HCT116 (cell line): ENCODE data around the gene EMD. TPM values are rescaled to one million over a fixed set of nuclear protein-coding genes. Genes with fewer than 3 reads are reported as not detected.

Source experiments
- ATAC-seq: fragments of 200-7000 bp; cut with Tn5 transposase; 2 replicates; pipeline ENCODE4 v1.9.1; 2020; ENCODE audit warnings: mild to moderate bottlenecking, moderate library complexity
- BruUV-seq: library from RNA; stranded (reverse); fragments of 400-500 nt; replicated peaks from 2 replicates; lab custom pipeline; 2021; lab: Mats Ljungman, UMichigan
- CTCF ChIA-PET: fragments of 300-600 bp; sonication (Branson Sonifier 250); formaldehyde crosslinking; loops from one replicate; lab custom pipeline; 2021; ENCODE audit warnings: antibody characterized with exemption; lab: Charles Lee
- POLR2A ChIA-PET: fragments of 300-600, 350-600 bp; sonication (Branson Sonifier 250); formaldehyde crosslinking; loops from one replicate; lab custom pipeline; 2021; ENCODE audit warnings: antibody characterized with exemption; lab: Charles Lee
- RAD21 ChIA-PET, 2 experiments: fragments of 300-600 bp; sonication (Branson Sonifier 250); formaldehyde crosslinking; loops; one replicate each; lab custom pipeline; 2023; ENCODE audit warnings: low total read pairs in 2 of 2; ENCODE audit not compliant: uncharacterized antibody in 2 of 2, unreplicated experiment in 2 of 2, low non-redundant PET in 1 of 2; lab: Charles Lee
- DNase-seq: peaks from one replicate; pipeline ENCODE4 v3.0.0-alpha.2; 2010; ENCODE audit warnings: low read depth, low spot score
- H2AFZ ChIP-seq: fragments of 200-600 bp; shearing (Covaris generic), sonication (generic); 2 replicates; pipeline ENCODE4 v1.6.1; 2017; ENCODE audit warnings: low read depth, mixed run types, mixed read lengths, antibody characterized with exemption, low read length; ENCODE audit not compliant: poor library complexity, severe bottlenecking
- H3K27ac ChIP-seq: 2 replicates; pipeline ENCODE4 v1.5.1; 2012; ENCODE audit warnings: low read depth, low read length
- H3K27me3 ChIP-seq: fragments of 200-600 bp; sonication (generic); 2 replicates; pipeline ENCODE4 v1.6.1; 2016; ENCODE audit warnings: mixed run types, low read length, mixed read lengths; ENCODE audit not compliant: insufficient read depth
- H3K36me3 ChIP-seq, 2 experiments: fragments of 200-500 bp in 1 of 2; fragments of 200-600 bp in 1 of 2; sonication (Bioruptor generic) in 1 of 2; sonication (generic) in 1 of 2; 2 replicates each; pipeline versions ENCODE4 v1.5.1 to v1.6.1; 2014 to 2016; ENCODE audit warnings: low read length in 2 of 2, inconsistent platforms in 1 of 2, mixed read lengths in 1 of 2, mixed run types in 1 of 2; ENCODE audit not compliant: insufficient read depth in 2 of 2, control insufficient read depth in 1 of 2
- H3K4me1 ChIP-seq, 2 experiments: fragments of 200-600 bp in 1 of 2; sonication (generic) in 1 of 2; 2 replicates each; pipeline versions ENCODE4 v1.5.1 to v1.6.1; 2012 to 2017; ENCODE audit warnings: low read length in 2 of 2, inconsistent platforms in 1 of 2, mild to moderate bottlenecking in 1 of 2, mixed read lengths in 1 of 2, mixed run types in 1 of 2, moderate library complexity in 1 of 2; ENCODE audit not compliant: insufficient read depth in 2 of 2, control insufficient read depth in 1 of 2
- H3K4me2 ChIP-seq: fragments of 200-600 bp; sonication (generic); 2 replicates; pipeline ENCODE4 v1.6.1; 2017; ENCODE audit warnings: mixed run types, low read length, mixed read lengths
- H3K4me3 ChIP-seq, 2 experiments: fragments of 200-600 bp in 1 of 2; sonication (generic) in 1 of 2; replicated peaks in 1 of 2; 2 replicates each; pipeline ENCODE4 v1.5.1; 2011 to 2016; ENCODE audit warnings: low read length in 2 of 2, control low read depth in 1 of 2, low read depth in 1 of 2, mild to moderate bottlenecking in 1 of 2, mixed read lengths in 1 of 2, mixed run types in 1 of 2
- H3K79me2 ChIP-seq: fragments of 200-600 bp; sonication (generic); 2 replicates; pipeline ENCODE4 v1.6.1; 2017; ENCODE audit warnings: mild to moderate bottlenecking, mixed run types, low read length, moderate library complexity, mixed read lengths; ENCODE audit not compliant: insufficient read depth
- H3K9ac ChIP-seq: fragments of 200-600 bp; sonication (generic); 2 replicates; pipeline ENCODE4 v1.6.1; 2016; ENCODE audit warnings: low read length, mixed read lengths
- H3K9me2 ChIP-seq: fragments of 200-600 bp; sonication (generic), shearing (Covaris generic); 2 replicates; pipeline ENCODE4 v1.6.1; 2017; ENCODE audit warnings: mixed run types, mild to moderate bottlenecking, moderate library complexity; ENCODE audit not compliant: insufficient read depth
- H3K9me3 ChIP-seq, 2 experiments: fragments of 200-500 bp in 1 of 2; fragments of 200-600 bp in 1 of 2; sonication (Bioruptor generic) in 1 of 2; sonication (generic) in 1 of 2; 2 replicates each; pipeline ENCODE4 v1.6.1; 2014 to 2017; ENCODE audit warnings: low read length in 2 of 2, mixed read lengths in 2 of 2, inconsistent platforms in 1 of 2, low read depth in 1 of 2, mild to moderate bottlenecking in 1 of 2, mixed run types in 1 of 2, moderate library complexity in 1 of 2; ENCODE audit not compliant: control insufficient read depth in 1 of 2, insufficient read depth in 1 of 2
- H4K20me1 ChIP-seq: fragments of 200-600 bp; sonication (generic), shearing (Covaris generic); 2 replicates; pipeline ENCODE4 v1.6.1; 2017; ENCODE audit warnings: mixed run types, mild to moderate bottlenecking, moderate library complexity; ENCODE audit not compliant: insufficient read depth
- ATF3 ChIP-seq: IDR thresholded peaks from 2 replicates; pipeline ENCODE4 v1.6.1; 2012
- CTCF ChIP-seq, 3 experiments: fragments of 200-600 bp in 1 of 3; sonication (generic) in 1 of 3; IDR thresholded peaks in 2 of 3; conservative IDR thresholded peaks in 1 of 3; 2 replicates each; pipeline ENCODE4 v1.5.1; 2012 to 2017; ENCODE audit warnings: low read depth in 2 of 3, low read length in 2 of 3, antibody characterized with exemption in 1 of 3, borderline replicate concordance in 1 of 3, control low read depth in 1 of 3, mild to moderate bottlenecking in 1 of 3, mixed read lengths in 1 of 3, mixed run types in 1 of 3, moderate library complexity in 1 of 3; ENCODE audit not compliant: insufficient read depth in 1 of 3
- ELF1 ChIP-seq: IDR thresholded peaks from 2 replicates; pipeline ENCODE4 v1.6.1; 2012; ENCODE audit warnings: low read depth, borderline replicate concordance
- EZH2 ChIP-seq: fragments of 200-600 bp; sonication (generic); IDR thresholded peaks from 2 replicates; pipeline ENCODE4 v1.6.1; 2017; ENCODE audit warnings: antibody characterized with exemption, mixed run types
- FOSL1 ChIP-seq: IDR thresholded peaks from 2 replicates; pipeline ENCODE4 v1.6.1; 2012; ENCODE audit warnings: low read depth
- JUND ChIP-seq: IDR thresholded peaks from 2 replicates; pipeline ENCODE4 v1.6.1; 2012
- POLR2AphosphoS5 ChIP-seq: IDR thresholded peaks from 2 replicates; pipeline ENCODE4 v1.6.1; 2011; ENCODE audit warnings: mild to moderate bottlenecking, low read depth, low read length, moderate library complexity
- SP1 ChIP-seq: IDR thresholded peaks from 2 replicates; pipeline ENCODE4 v1.6.1; 2012; ENCODE audit warnings: low read depth
- SRF ChIP-seq: IDR thresholded peaks from 2 replicates; pipeline ENCODE4 v1.6.1; 2012; ENCODE audit warnings: low read depth
- ZFX ChIP-seq: fragments of 450-650 bp; IDR thresholded peaks from 2 replicates; pipeline ENCODE4 v1.6.1; 2017
- intact Hi-C: fragments of 100-400 bp; cut with micrococcal nuclease; formaldehyde crosslinking; loops from 2 replicates; pipeline ENCODE4 v1.10.0; 2022
- total RNA-seq: library from RNA; stranded (reverse); gene quantifications from one replicate; pipeline ENCODE4 v1.2.1, GENCODE V29; 2021; ENCODE audit not compliant: unreplicated experiment
- TF ChIP-seq, protein P1 (sequence below): IDR thresholded peaks from 2 replicates; pipeline ENCODE4 v1.6.1; 2012

The EMD gene
- total RNA-seq, 1 experiment from 2014 or later, result 102 TPM

- POLR2A ChIA-PET, result no interaction called here
- TSS peak; percentile 78 for BruUV-seq
- peaks cover 7% of the 10 kb centered on the region; the same call in 1 of the 2 replicates for H3K79me2 ChIP-seq
- RAD21 ChIA-PET, result interaction anchor here in 1 of 2 experiments (1.3 kb wide), 1 partner anchor 19 kb away, joined by 5 read pairs; no protein-coding TSS in a partner anchor
- H3K9me3 ChIP-seq, result no peaks in the 10 kb centered on the region
- no peaks in the 10 kb centered on the region for H3K9me2 ChIP-seq
- CTCF ChIA-PET, result no interaction called here
- H3K27me3 ChIP-seq, result no peaks in the 10 kb centered on the region
- H3K9ac ChIP-seq, result no peak overlapping the region
- intact Hi-C loops, result no loop called here
- H2AFZ ChIP-seq, result no peak overlapping the region
- no peaks in the 10 kb centered on the region for H4K20me1 ChIP-seq
- no peak overlapping the region for H3K27ac ChIP-seq
- DNase-seq (no peak), ATAC-seq (no peak)
- H3K36me3 ChIP-seq, result no peaks in the 10 kb centered on the region
- peak overlapping the region; percentile 87 for H3K4me2 ChIP-seq
- peak overlapping the region; percentile 54 to 69 for H3K4me3 ChIP-seq
- H3K4me1 ChIP-seq, result peaks cover 0 to 22% of the 10 kb centered on the region in 2 experiments; a peak in 2 of 4 replicates
- no peak for TF ChIP-seq POLR2AphosphoS5
- no peak for TF ChIP-seq ATF3
- no peak for TF ChIP-seq EZH2
- no peak for TF ChIP-seq CTCF (IDR thresholded peaks at IDR 0.05 in 2 of 3, conservative IDR thresholded peaks at IDR 0.05 in 1 of 3; ENCODE audit: borderline replicate concordance in 1 of 3, insufficient read depth in 1 of 3, low read depth in 2 of 3, low read length in 2 of 3)
- TF ChIP-seq ELF1, result no peak
- TF ChIP-seq SRF, result no peak
- no peak for TF ChIP-seq ZFX
- no peak for TF ChIP-seq JUND
- TF ChIP-seq, protein P1, sequence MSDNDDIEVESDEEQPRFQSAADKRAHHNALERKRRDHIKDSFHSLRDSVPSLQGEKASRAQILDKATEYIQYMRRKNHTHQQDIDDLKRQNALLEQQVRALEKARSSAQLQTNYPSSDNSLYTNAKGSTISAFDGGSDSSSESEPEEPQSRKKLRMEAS, result no peak
- no peak for TF ChIP-seq SP1
- TF ChIP-seq FOSL1, result no peak
Observed at GRCh38 chrX:154429711-154430110, 50.6 kb downstream of the EMD start.
